A673 (cell line): ENCODE results near the gene KCND1. TPM values are rescaled to one million over a fixed set of nuclear protein-coding genes. Genes with fewer than 3 reads are reported as not detected.

Source experiments
- BruUV-seq: library from RNA; stranded (reverse); fragments of 400-500 nt; replicated peaks from 2 replicates; lab custom pipeline; 2021; lab: Mats Ljungman, UMichigan
- CTCF ChIA-PET: fragments of 300-600 bp; sonication (Branson Sonifier 250); formaldehyde crosslinking; loops from one replicate; lab custom pipeline; 2022; ENCODE audit warnings: antibody characterized with exemption; lab: Charles Lee
- POLR2A ChIA-PET: fragments of 300-600 bp; sonication (Branson Sonifier 250); formaldehyde crosslinking; loops from one replicate; lab custom pipeline; 2022; ENCODE audit warnings: antibody characterized with exemption; ENCODE audit not compliant: low non-redundant PET; lab: Charles Lee
- DNase-seq: peaks from one replicate; pipeline ENCODE4 v3.0.0-alpha.2; 2015; ENCODE audit warnings: low spot score
- H3K27ac ChIP-seq: fragments of 200-600 bp; sonication (generic); 2 replicates; pipeline ENCODE4 v1.5.1; 2016; ENCODE audit warnings: mixed run types, low read depth, mild to moderate bottlenecking, mixed read lengths, antibody characterized with exemption, low read length; ENCODE audit not compliant: poor library complexity, severe bottlenecking
- H3K27me3 ChIP-seq: fragments of 200-600 bp; sonication (generic); replicated peaks from 2 replicates; pipeline ENCODE4 v1.6.1; 2017; ENCODE audit warnings: mixed run types, low read depth, mild to moderate bottlenecking, mixed read lengths, antibody characterized with exemption, low read length; ENCODE audit not compliant: insufficient read depth, poor library complexity
- H3K36me3 ChIP-seq: fragments of 200-600 bp; sonication (generic); 2 replicates; pipeline ENCODE4 v1.6.1; 2016; ENCODE audit warnings: mixed run types, mild to moderate bottlenecking, mixed read lengths, antibody characterized with exemption, low read length; ENCODE audit not compliant: insufficient read depth, poor library complexity, severe bottlenecking
- H3K4me1 ChIP-seq: fragments of 200-600 bp; sonication (generic); 2 replicates; pipeline ENCODE4 v1.6.1; 2017; ENCODE audit warnings: mixed run types, mild to moderate bottlenecking, mixed read lengths, antibody characterized with exemption, low read length; ENCODE audit not compliant: insufficient read depth, poor library complexity, severe bottlenecking
- H3K4me3 ChIP-seq: fragments of 200-600 bp; sonication (generic); 2 replicates; pipeline ENCODE4 v1.5.1; 2016; ENCODE audit warnings: low read depth, mixed run types, mild to moderate bottlenecking, mixed read lengths, low read length; ENCODE audit not compliant: poor library complexity, severe bottlenecking
- H3K9me3 ChIP-seq: fragments of 200-600 bp; sonication (generic); 2 replicates; pipeline ENCODE4 v1.6.1; 2016; ENCODE audit warnings: mixed run types, low read depth, mild to moderate bottlenecking, mixed read lengths, antibody characterized with exemption, low read length; ENCODE audit not compliant: poor library complexity, severe bottlenecking
- CTCF ChIP-seq: fragments of 300-800, 200-600 bp; sonication (generic); conservative IDR thresholded peaks from 2 replicates; pipeline ENCODE4 v1.5.1; 2017; ENCODE audit warnings: low read depth, mild to moderate bottlenecking, antibody characterized with exemption, low read length, moderate library complexity, mixed read lengths
- EZH2 ChIP-seq: fragments of 200-600 bp; sonication (generic); IDR thresholded peaks from 2 replicates; pipeline ENCODE4 v1.6.1; 2017; ENCODE audit warnings: borderline replicate concordance, low read depth, mild to moderate bottlenecking, mixed read lengths, antibody characterized with exemption, low read length; ENCODE audit not compliant: poor library complexity, severe bottlenecking
- intact Hi-C: fragments of 100-400 bp; cut with micrococcal nuclease; formaldehyde crosslinking; loops from one replicate; pipeline ENCODE4 v1.10.0; 2022; ENCODE audit not compliant: unreplicated experiment
- total RNA-seq: library from RNA; stranded (reverse); gene quantifications from 2 replicates; pipeline ENCODE4 v1.2.3, GENCODE V29; 2021

KCND1 gene
- total RNA-seq, 1 experiment from 2014 or later = 4.3 TPM

GRCh38 chrX:48945517-48946348, 25.9 kb downstream of the KCND1 start:
- DNase-seq = peak; percentile 43
- H3K27ac ChIP-seq = no peak overlapping the region
- intact Hi-C loops = loop anchor here (10.0 kb wide), 1 partner anchor 141 kb away; the partner anchor contains the start of gene HDAC6
- H3K4me1 ChIP-seq = no peaks in the 10 kb centered on the region
- no peaks in the 10 kb centered on the region for H3K9me3 ChIP-seq
- CTCF ChIA-PET = interaction anchor here (0.6 kb wide), 1 partner anchor 297 kb away, joined by 3 read pairs; no protein-coding TSS in a partner anchor
- H3K4me3 ChIP-seq = no peak overlapping the region
- H3K27me3 ChIP-seq = no peaks in the 10 kb centered on the region
- no peaks in the 10 kb centered on the region for H3K36me3 ChIP-seq
- TF ChIP-seq EZH2 (no peak), CTCF (peak; percentile 84)
- POLR2A ChIA-PET = interaction anchor here (0.6 kb wide), 1 partner anchor 52 kb away, joined by 4 read pairs; no protein-coding TSS in a partner anchor
- no TSS peak for BruUV-seq

- Histone ChIP-seq H3K4me1 (no peaks in the 10 kb centered on the region), H3K9me3 (no peaks in the 10 kb centered on the region), H3K36me3 (no peaks in the 10 kb centered on the region), H3K27me3 (no peaks in the 10 kb centered on the region), H3K4me3 (no peak overlapping the region), H3K27ac (no peak overlapping the region)
- BruUV-seq = no TSS peak
- intact Hi-C loops = loop anchor here (10.0 kb wide), 1 partner anchor 138 kb away; the partner anchor contains the start of gene HDAC6
- CTCF ChIA-PET = no interaction called here
- no peak for DNase-seq
- TF ChIP-seq CTCF (no peak), EZH2 (no peak)
- POLR2A ChIA-PET = no interaction called here
Observed at GRCh38 chrX:48942895-48943294, 28.7 kb downstream of the KCND1 start.

DNA sequence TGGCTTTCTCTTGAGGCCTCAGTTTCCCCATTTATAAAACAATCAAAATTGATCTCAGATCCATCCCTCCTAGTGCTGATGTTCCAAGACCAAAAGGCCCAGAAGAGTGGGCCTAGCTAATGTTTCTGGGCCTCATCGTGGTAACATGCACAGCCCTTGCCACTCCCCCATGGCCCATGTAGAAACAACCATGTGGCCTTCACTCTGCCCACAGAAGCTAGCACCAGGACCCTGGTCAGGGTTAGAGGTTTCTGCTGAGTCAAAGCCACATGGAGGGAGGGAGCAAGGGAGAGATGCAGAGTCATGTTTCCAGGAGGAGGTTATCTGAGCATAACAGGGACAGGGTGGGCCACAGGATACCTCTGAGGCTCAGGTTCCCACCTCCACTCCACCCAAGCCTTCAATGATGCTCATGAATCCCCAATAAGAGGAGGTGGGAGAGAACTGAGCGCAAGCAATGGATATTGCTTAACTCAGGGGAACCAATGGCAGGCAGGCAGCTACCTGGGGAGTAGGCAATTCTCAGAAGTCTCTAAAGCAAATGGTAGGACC, 31.2 kb downstream of the KCND1 start:
- no peak for TF ChIP-seq CTCF
- no peak for TF ChIP-seq EZH2
- no peaks in the 10 kb centered on the region for H3K9me3 ChIP-seq
- no peak overlapping the region for H3K27ac ChIP-seq
- no peak for DNase-seq
- H3K4me3 ChIP-seq = no peak overlapping the region
- BruUV-seq = no TSS peak
- intact Hi-C loops = loop anchor here (10.0 kb wide), 1 partner anchor 136 kb away; the partner anchor contains the start of gene HDAC6
- ChIA-PET CTCF (no interaction called here), POLR2A (no interaction called here)
- no peaks in the 10 kb centered on the region for H3K27me3 ChIP-seq
- H3K4me1 ChIP-seq = no peaks in the 10 kb centered on the region
- H3K36me3 ChIP-seq = no peaks in the 10 kb centered on the region
